ENCODE results near the gene INSYN2B.

The INSYN2B gene

GRCh38 chr5:169831331-169831730 lies 149.0 kb downstream of the INSYN2B start:
- DNase-seq (ENCODE audit: low read depth), result no peak

DNA sequence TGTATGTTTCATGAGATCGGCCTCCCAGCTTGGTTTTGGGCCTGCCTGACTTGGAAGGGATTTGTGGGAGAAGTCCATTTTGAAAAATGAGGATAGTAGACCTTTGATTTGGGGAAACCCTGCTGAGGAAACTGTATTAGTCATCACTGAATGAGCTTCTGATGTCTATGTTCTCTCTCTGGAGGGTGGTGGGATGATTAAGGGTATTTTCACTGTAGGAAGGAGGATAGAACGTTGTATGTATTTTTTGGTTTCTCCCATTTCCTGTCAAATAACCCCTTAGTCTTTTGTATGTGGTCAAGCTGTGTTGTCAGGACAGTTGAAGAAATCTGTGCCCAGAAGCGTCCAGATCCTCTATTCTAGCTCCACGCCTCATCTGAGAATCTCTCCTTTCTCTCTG lies 151.9 kb downstream of the INSYN2B start:
- DNase-seq (ENCODE audit: low read depth), result no peak
- TF ChIP-seq MYC (IDR thresholded peaks at IDR 0.05; ENCODE audit: low read depth, low read length) (no peak), POLR2A (IDR thresholded peaks at IDR 0.05; ENCODE audit: extremely low read depth, insufficient read length) (no peak)
- TF ChIP-seq, protein P1, sequence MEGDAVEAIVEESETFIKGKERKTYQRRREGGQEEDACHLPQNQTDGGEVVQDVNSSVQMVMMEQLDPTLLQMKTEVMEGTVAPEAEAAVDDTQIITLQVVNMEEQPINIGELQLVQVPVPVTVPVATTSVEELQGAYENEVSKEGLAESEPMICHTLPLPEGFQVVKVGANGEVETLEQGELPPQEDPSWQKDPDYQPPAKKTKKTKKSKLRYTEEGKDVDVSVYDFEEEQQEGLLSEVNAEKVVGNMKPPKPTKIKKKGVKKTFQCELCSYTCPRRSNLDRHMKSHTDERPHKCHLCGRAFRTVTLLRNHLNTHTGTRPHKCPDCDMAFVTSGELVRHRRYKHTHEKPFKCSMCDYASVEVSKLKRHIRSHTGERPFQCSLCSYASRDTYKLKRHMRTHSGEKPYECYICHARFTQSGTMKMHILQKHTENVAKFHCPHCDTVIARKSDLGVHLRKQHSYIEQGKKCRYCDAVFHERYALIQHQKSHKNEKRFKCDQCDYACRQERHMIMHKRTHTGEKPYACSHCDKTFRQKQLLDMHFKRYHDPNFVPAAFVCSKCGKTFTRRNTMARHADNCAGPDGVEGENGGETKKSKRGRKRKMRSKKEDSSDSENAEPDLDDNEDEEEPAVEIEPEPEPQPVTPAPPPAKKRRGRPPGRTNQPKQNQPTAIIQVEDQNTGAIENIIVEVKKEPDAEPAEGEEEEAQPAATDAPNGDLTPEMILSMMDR (IDR thresholded peaks at IDR 0.05; ENCODE audit: low read depth, low read length), result no peak
- no peak overlapping the region for H3K4me3 ChIP-seq (ENCODE audit: low read depth, low read length)

More at GRCh38 chr5:169831331-169831730, 149.0 kb downstream of the INSYN2B start:
- no peak for TF ChIP-seq MYC (IDR thresholded peaks at IDR 0.05; ENCODE audit: low read depth, low read length)
- TF ChIP-seq, protein P1 (IDR thresholded peaks at IDR 0.05; ENCODE audit: low read depth, low read length), result no peak
- TF ChIP-seq, protein P2, sequence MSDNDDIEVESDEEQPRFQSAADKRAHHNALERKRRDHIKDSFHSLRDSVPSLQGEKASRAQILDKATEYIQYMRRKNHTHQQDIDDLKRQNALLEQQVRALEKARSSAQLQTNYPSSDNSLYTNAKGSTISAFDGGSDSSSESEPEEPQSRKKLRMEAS (IDR thresholded peaks at IDR 0.05; ENCODE audit: low read depth, low read length), result no peak
- no peak overlapping the region for H3K4me3 ChIP-seq (ENCODE audit: low read depth, low read length)

DNA sequence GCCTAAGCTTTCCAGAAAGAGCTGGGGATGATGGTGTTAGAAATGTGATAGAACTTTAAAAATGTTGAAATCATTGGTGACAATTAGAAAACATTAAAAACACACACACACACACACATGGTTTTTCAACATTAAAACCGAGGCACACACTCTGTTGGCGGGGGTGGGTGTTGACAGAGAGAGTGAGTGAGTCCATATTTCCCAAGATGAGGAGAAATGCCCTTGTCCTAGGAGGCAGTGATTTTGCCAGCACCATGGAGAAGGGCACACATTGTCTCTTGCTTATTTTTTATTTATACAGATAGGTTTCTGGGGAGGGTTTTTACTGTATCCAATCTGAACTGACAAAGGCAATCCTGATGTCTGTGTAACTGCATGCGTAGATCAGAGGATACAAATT lies 152.5 kb downstream of the INSYN2B start:
- no peak for DNase-seq (ENCODE audit: low read depth)
- TF ChIP-seq, protein P1 (IDR thresholded peaks at IDR 0.05; ENCODE audit: low read depth, low read length), result no peak
- TF ChIP-seq MYC (IDR thresholded peaks at IDR 0.05; ENCODE audit: low read depth, low read length) (no peak), POLR2A (IDR thresholded peaks at IDR 0.05; ENCODE audit: extremely low read depth, insufficient read length) (no peak)
- TF ChIP-seq, protein P2 (IDR thresholded peaks at IDR 0.05; ENCODE audit: low read depth, low read length), result no peak
- H3K4me3 ChIP-seq (ENCODE audit: low read depth, low read length), result no peak overlapping the region

DNA sequence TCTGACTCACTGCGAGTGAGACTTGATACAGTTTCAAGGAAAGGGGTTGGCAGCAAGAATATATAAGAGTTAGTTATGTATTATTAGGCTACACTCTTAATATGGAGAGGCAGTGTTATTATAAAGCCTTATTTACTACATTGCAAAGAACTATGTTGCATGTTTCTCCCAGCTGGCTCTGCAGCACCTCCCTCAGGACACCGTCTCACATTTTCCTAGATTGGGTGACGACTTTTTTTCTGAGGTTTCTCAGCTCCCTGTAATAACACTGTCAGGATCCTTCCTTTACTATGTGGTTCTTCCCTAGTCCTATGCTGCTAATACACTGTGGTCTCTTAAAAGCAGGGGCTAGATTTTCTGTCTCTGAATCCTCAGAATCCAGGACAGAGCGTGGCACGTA lies 153.7 kb downstream of the INSYN2B start:
- no peak overlapping the region for H3K4me3 ChIP-seq (ENCODE audit: low read depth, low read length)
- peak; percentile 27 for DNase-seq (ENCODE audit: low read depth)
- TF ChIP-seq, protein P2 (IDR thresholded peaks at IDR 0.05; ENCODE audit: low read depth, low read length), result no peak

GRCh38 chr5:169817031-169817430 lies 163.3 kb downstream of the INSYN2B start:
- no peak for DNase-seq (ENCODE audit: low read depth)
- TF ChIP-seq, protein P2 (IDR thresholded peaks at IDR 0.05; ENCODE audit: low read depth, low read length), result no peak
- TF ChIP-seq, protein P1 (IDR thresholded peaks at IDR 0.05; ENCODE audit: low read depth, low read length), result no peak
- TF ChIP-seq MYC (IDR thresholded peaks at IDR 0.05; ENCODE audit: low read depth, low read length) (no peak), POLR2A (IDR thresholded peaks at IDR 0.05; ENCODE audit: extremely low read depth, insufficient read length) (no peak)

DNA sequence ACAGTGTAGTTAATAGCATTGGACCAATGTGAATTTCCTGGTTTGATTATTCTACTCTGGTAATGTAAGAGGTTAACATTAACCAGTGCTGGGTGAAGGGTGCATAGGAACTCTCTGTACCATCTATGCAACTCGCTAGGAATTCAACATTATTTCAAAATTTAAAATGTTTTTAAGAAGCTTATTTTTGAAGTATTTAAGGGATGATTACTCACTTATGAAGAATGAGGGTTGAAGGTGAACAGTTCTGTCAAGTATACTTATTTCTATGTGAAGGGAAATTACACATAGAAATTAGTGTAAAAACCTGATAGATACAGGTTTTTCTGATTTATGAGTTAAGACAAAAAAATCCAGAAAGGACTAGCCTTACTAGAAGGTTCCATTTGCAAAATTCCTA lies 165.8 kb downstream of the INSYN2B start:
- no peak for TF ChIP-seq MYC (IDR thresholded peaks at IDR 0.05; ENCODE audit: low read depth, low read length)
- TF ChIP-seq POLR2A (IDR thresholded peaks at IDR 0.05; ENCODE audit: extremely low read depth, insufficient read length), result no peak
- TF ChIP-seq, protein P2 (IDR thresholded peaks at IDR 0.05; ENCODE audit: low read depth, low read length), result no peak
- TF ChIP-seq, protein P1 (IDR thresholded peaks at IDR 0.05; ENCODE audit: low read depth, low read length), result no peak
- no peak overlapping the region for H3K4me3 ChIP-seq (ENCODE audit: low read depth, low read length)
- DNase-seq (ENCODE audit: low read depth), result no peak

More at GRCh38 chr5:169817031-169817430, 163.3 kb downstream of the INSYN2B start:
- no peak overlapping the region for H3K4me3 ChIP-seq (ENCODE audit: low read depth, low read length)
